GM23248 (cell line): ENCODE measurements around the gene WWOX.

Experiments
- EZH2 ChIP-seq: fragments of 200-600 bp; sonication (generic); IDR thresholded peaks from 2 replicates; pipeline ENCODE4 v1.6.1; 2018; ENCODE audit warnings: antibody characterized with exemption, mild to moderate bottlenecking; ENCODE audit not compliant: insufficient read depth, poor library complexity, severe bottlenecking
- EZH2phosphoT487 ChIP-seq: fragments of 200-600 bp; sonication (generic); IDR thresholded peaks from 2 replicates; pipeline ENCODE4 v1.6.1; 2018; ENCODE audit warnings: antibody characterized with exemption, moderate library complexity, mild to moderate bottlenecking, low read depth; ENCODE audit not compliant: insufficient read depth

GRCh38 chr16:78284326-78284725 lies 184.9 kb downstream of the WWOX start:
- TF ChIP-seq EZH2 (no peak), EZH2phosphoT487 (no peak)
